Gastrocnemius medialis (tissue), 4 donors: Measurements from ENCODE around the gene SUV39H1. TPM values are rescaled to one million over a fixed set of nuclear protein-coding genes. Genes with fewer than 3 reads are reported as not detected.
"Not testable (repeated sequence)": the region's sequence is repeated elsewhere in the genome, so short reads cannot be mapped to it uniquely, and the experiment has no call there.

Experiments
- ATAC-seq, 2 donors: fragments of 150-250 bp; one replicate each; pipeline ENCODE4 v1.9.1; 2016
- DNase-seq, 2 donors: peaks; one replicate each; pipeline ENCODE4 v3.0.0-alpha.2; 2019
- H3K27ac ChIP-seq, 4 donors: fragments of 200-600 bp; sonication (generic); 1 replicate in 1 of 4; 2 replicates in 3 of 4; pipeline ENCODE4 v1.5.1; 2016 to 2018; ENCODE audit warnings: mild to moderate bottlenecking in 2 of 4, moderate library complexity in 1 of 4
- H3K27me3 ChIP-seq, 3 donors: fragments of 200-600 bp; sonication (generic) in 2 of 3; 1 replicate in 1 of 3; 2 replicates in 2 of 3; pipeline versions ENCODE4 v1.5.1 to v1.6.0; 2016 to 2019; ENCODE audit warnings: mild to moderate bottlenecking in 1 of 3, moderate library complexity in 1 of 3
- H3K36me3 ChIP-seq, 2 donors: fragments of 200-600 bp; sonication (generic) in 1 of 2; one replicate each; pipeline ENCODE4 v1.5.1; 2017 to 2018
- H3K4me1 ChIP-seq, 2 donors: fragments of 200-600 bp; sonication (generic) in 1 of 2; one replicate each; pipeline ENCODE4 v1.5.1; 2016 to 2017; ENCODE audit warnings: mild to moderate bottlenecking in 2 of 2
- H3K4me3 ChIP-seq, 4 donors: fragments of 200-600 bp; sonication (generic) in 3 of 4; 1 replicate in 1 of 4; 2 replicates in 3 of 4; pipeline ENCODE4 v1.5.1; 2016 to 2019; ENCODE audit warnings: mild to moderate bottlenecking in 2 of 4
- H3K9me3 ChIP-seq, 3 donors: fragments of 200-600 bp; sonication (generic) in 2 of 3; 1 replicate in 1 of 3; 2 replicates in 2 of 3; pipeline ENCODE4 v1.5.1; 2016 to 2019
- POLR2A ChIP-seq, 2 donors: fragments of 450-650 bp; IDR thresholded peaks; one replicate each; pipeline ENCODE4 v1.6.1; 2017; ENCODE audit warnings: antibody characterized with exemption in 2 of 2, mild to moderate bottlenecking in 2 of 2, moderate library complexity in 2 of 2
- in situ Hi-C, 4 donors: fragments of 200-750 bp; cut with MboI; loops; one replicate each; pipeline versions ENCODE4 v1.15.0 to v1.8.0; 2017; ENCODE audit warnings: low sequenced_read_pairs in 4 of 4
- intact Hi-C: fragments of 100-400 bp; cut with DNase I; formaldehyde crosslinking; loops from one replicate; pipeline ENCODE4 v1.15.1; 2023; ENCODE audit warnings: low total_unique reads
- total RNA-seq, 4 donors: library from RNA; depleted of rRNA; stranded (reverse); fragments of >200 nt; gene quantifications; one replicate each; pipeline versions ENCODE4 v1.1.0 to v1.2.3, GENCODE V29; 2016
- TF ChIP-seq, protein P1 (sequence below), 5 experiments: fragments of 450-650 bp in 3 of 5; fragments of 200-600 bp in 2 of 5; sonication (generic) in 2 of 5; IDR thresholded peaks in 4 of 5; conservative IDR thresholded peaks in 1 of 5; 1 replicate in 4 of 5; 2 replicates in 1 of 5; pipeline ENCODE4 v1.5.1; 2016 to 2019; ENCODE audit warnings: antibody characterized with exemption in 5 of 5, mild to moderate bottlenecking in 3 of 5, moderate library complexity in 3 of 5

Gene SUV39H1
- total RNA-seq, 4 donors from 2014 or later = 1.7 to 6.1 (median 3.3) TPM

- Histone ChIP-seq H3K4me3 (no peak overlapping the region), H3K4me1 (no peaks in the 10 kb centered on the region), H3K9me3 (no peaks in the 10 kb centered on the region), H3K27ac (no peak overlapping the region), H3K36me3 (no peaks in the 10 kb centered on the region), H3K27me3 (peaks cover 0 to 3% (median 0%) of the 10 kb centered on the region in 3 donors)
- TF ChIP-seq, protein P1, sequence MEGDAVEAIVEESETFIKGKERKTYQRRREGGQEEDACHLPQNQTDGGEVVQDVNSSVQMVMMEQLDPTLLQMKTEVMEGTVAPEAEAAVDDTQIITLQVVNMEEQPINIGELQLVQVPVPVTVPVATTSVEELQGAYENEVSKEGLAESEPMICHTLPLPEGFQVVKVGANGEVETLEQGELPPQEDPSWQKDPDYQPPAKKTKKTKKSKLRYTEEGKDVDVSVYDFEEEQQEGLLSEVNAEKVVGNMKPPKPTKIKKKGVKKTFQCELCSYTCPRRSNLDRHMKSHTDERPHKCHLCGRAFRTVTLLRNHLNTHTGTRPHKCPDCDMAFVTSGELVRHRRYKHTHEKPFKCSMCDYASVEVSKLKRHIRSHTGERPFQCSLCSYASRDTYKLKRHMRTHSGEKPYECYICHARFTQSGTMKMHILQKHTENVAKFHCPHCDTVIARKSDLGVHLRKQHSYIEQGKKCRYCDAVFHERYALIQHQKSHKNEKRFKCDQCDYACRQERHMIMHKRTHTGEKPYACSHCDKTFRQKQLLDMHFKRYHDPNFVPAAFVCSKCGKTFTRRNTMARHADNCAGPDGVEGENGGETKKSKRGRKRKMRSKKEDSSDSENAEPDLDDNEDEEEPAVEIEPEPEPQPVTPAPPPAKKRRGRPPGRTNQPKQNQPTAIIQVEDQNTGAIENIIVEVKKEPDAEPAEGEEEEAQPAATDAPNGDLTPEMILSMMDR (IDR thresholded peaks at IDR 0.05 in 4 of 5, conservative IDR thresholded peaks at IDR 0.05 in 1 of 5) = no peak
- no peak for TF ChIP-seq POLR2A (IDR thresholded peaks at IDR 0.05)
- ATAC-seq (no peak), DNase-seq (no peak)
- in situ Hi-C loops (no loop called here), intact Hi-C loops (no loop called here)
Observed at GRCh38 chrX:48688531-48689150, 7.9 kb upstream of the SUV39H1 start.

DNA sequence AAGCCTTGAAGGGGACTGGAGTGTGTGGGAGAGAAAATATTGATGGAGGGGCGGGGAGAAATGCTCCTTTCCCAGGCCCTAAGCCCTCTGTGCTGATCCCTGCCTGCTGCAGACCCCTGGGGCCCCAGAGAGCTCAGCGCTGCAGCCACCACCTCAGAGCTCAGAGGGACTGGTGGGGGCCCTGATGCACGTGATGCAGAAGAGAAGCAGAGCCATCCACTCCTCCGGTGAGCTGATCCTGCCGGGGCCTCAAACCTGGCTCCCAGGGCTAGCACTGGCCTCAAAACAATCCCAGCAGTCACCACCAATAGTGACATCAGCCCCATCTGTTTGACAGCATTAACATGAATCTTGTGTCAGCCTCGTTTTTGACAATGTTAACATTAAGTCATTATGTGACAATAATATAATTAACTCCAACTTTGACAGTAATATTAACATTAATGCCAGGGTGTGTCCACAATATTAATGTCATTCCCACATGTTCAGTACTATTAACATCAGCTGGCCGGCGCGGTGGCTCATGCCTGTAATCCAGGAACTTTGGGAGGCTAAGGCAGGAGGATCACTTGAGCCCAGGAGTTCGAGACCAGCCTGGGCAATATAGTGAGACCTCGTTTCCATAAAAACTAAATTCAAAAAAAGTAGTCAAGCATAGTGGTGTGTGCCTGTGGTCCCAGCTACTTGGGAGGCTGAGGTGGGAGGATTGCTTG is 7.2 kb upstream of the SUV39H1 start:
- no peaks in the 10 kb centered on the region for H3K4me1 ChIP-seq
- intact Hi-C loops (no loop called here), in situ Hi-C loops (no loop called here)
- H3K4me3 ChIP-seq = no peak overlapping the region
- H3K9me3 ChIP-seq = no peaks in the 10 kb centered on the region
- no peak overlapping the region for H3K27ac ChIP-seq
- no peaks in the 10 kb centered on the region for H3K36me3 ChIP-seq
- H3K27me3 ChIP-seq = peaks cover 0 to 3% (median 0%) of the 10 kb centered on the region in 3 donors
- no peak for TF ChIP-seq POLR2A (IDR thresholded peaks at IDR 0.05)
- TF ChIP-seq, protein P1 (IDR thresholded peaks at IDR 0.05 in 4 of 5, conservative IDR thresholded peaks at IDR 0.05 in 1 of 5) = no peak
- ATAC-seq (no peak), DNase-seq (no peak)

- H3K27me3 ChIP-seq, ATAC-seq, in situ Hi-C loops, H3K9me3 ChIP-seq, DNase-seq, H3K27ac ChIP-seq, intact Hi-C loops, H3K36me3 ChIP-seq, H3K4me3 ChIP-seq, H3K4me1 ChIP-seq: not testable (repeated sequence)
Observed at GRCh38 chrX:48691746-48692145, 4.8 kb upstream of the SUV39H1 start.

DNA sequence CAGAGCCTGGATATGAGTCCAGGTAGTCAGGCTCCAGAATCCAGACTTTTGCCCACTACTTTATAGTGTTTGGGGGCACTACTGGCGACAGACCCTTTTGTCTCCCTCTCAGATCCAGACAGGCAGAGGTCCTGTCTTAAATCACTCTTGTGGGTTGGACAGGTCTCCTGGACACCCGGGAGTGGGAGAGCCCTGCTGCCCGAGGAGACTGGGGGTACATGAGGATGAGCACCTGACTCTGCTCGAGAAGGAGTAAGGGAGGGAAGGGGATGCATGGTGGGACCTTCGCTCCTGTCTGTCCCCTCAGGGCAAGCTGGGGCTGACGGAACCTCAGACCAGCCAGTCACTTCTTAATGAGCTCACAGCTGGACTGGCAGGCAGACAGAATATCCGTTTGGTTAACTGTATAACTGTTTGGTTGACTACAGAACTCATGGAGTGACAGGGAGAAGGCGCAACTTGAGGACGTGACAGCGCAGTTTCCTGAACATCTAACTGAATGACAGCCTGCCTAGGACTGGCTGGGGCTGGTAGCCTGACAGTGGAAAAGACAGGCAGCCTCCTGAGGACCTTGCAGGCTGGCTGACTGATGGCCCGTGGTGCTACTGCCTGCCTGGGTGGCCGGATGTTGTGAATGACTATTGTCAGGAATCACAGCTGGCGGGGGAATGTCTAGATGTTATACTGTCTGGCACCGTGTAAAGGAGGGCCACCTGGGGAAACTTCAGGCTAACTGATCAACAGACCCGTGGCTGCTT is 1.6 kb upstream of the SUV39H1 start:
- Histone ChIP-seq H3K9me3 (no peaks in the 10 kb centered on the region), H3K36me3 (no peaks in the 10 kb centered on the region), H3K4me1 (no peaks in the 10 kb centered on the region), H3K4me3 (peak overlapping the region in 3 of 4 donors; percentile 61 to 66 (median 61)), H3K27me3 (peaks cover 0 to 3% (median 0%) of the 10 kb centered on the region in 3 donors), H3K27ac (peak overlapping the region; percentile 91 to 96 (median 95))
- DNase-seq = no peak
- no peak for ATAC-seq
- TF ChIP-seq, protein P1 (IDR thresholded peaks at IDR 0.05 in 4 of 5, conservative IDR thresholded peaks at IDR 0.05 in 1 of 5) = no peak
- no peak for TF ChIP-seq POLR2A (IDR thresholded peaks at IDR 0.05)
- intact Hi-C loops (no loop called here), in situ Hi-C loops (no loop called here)

- no peak for TF ChIP-seq POLR2A (IDR thresholded peaks at IDR 0.05)
- TF ChIP-seq, protein P1 (IDR thresholded peaks at IDR 0.05 in 4 of 5, conservative IDR thresholded peaks at IDR 0.05 in 1 of 5) = no peak
- ATAC-seq (peak in 1 of 2 donors; percentile 15), DNase-seq (peak in 1 of 2 donors; percentile 22)
- Histone ChIP-seq H3K27ac (peak overlapping the region; percentile 91 to 96 (median 95)), H3K4me1 (no peaks in the 10 kb centered on the region), H3K36me3 (peaks cover 0 to under 1% of the 10 kb centered on the region in 2 donors), H3K4me3 (peak overlapping the region; percentile 60 to 66 (median 61)), H3K9me3 (no peaks in the 10 kb centered on the region), H3K27me3 (peaks cover 0 to 3% (median 0%) of the 10 kb centered on the region in 3 donors)
- intact Hi-C loops = no loop called here
- in situ Hi-C loops = no loop called here
Observed at GRCh38 chrX:48695534-48695896, 1.0 kb upstream of the SUV39H1 start.
